Liver (tissue), 9 donors: Measurements from ENCODE around the gene SEMA4B. TPM values are rescaled to one million over a fixed set of nuclear protein-coding genes. Genes with fewer than 3 reads are reported as not detected.

Source experiments
- DNase-seq: peaks from one replicate; pipeline ENCODE4 v3.0.0-alpha.2; 2017; ENCODE audit warnings: low spot score
- H3K27ac ChIP-seq, 2 donors: one replicate each; pipeline ENCODE4 v1.7.0; 2013; ENCODE audit warnings: inconsistent platforms in 2 of 2, low read length in 2 of 2, control low read depth in 1 of 2, low read depth in 1 of 2, mild to moderate bottlenecking in 1 of 2
- H3K27me3 ChIP-seq, 4 donors: one replicate each; pipeline versions ENCODE4 v1.6.1 to v1.7.0; 2013; ENCODE audit warnings: low read length in 3 of 4, inconsistent platforms in 1 of 4, mild to moderate bottlenecking in 1 of 4, moderate library complexity in 1 of 4; ENCODE audit not compliant: control insufficient read depth in 4 of 4, insufficient read depth in 4 of 4
- H3K36me3 ChIP-seq, 4 donors: one replicate each; pipeline versions ENCODE4 v1.6.1 to v1.7.0; 2013; ENCODE audit warnings: low read length in 3 of 4, mild to moderate bottlenecking in 3 of 4, low read depth in 1 of 4, moderate library complexity in 1 of 4; ENCODE audit not compliant: control insufficient read depth in 4 of 4, insufficient read depth in 3 of 4
- H3K4me1 ChIP-seq, 4 donors: one replicate each; pipeline versions ENCODE4 v1.6.1 to v1.7.0; 2013; ENCODE audit warnings: low read length in 3 of 4, mild to moderate bottlenecking in 3 of 4, moderate library complexity in 1 of 4; ENCODE audit not compliant: control insufficient read depth in 4 of 4, insufficient read depth in 4 of 4
- H3K4me3 ChIP-seq, 3 donors: one replicate each; pipeline versions ENCODE4 v1.6.1 to v1.7.0; 2013; ENCODE audit warnings: low read length in 3 of 3, control low read depth in 1 of 3, low read depth in 1 of 3, mild to moderate bottlenecking in 1 of 3
- H3K9ac ChIP-seq, 2 donors: one replicate each; pipeline ENCODE4 v1.7.0; 2013; ENCODE audit warnings: low read length in 2 of 2, mild to moderate bottlenecking in 2 of 2, moderate library complexity in 2 of 2, control low read depth in 1 of 2, low read depth in 1 of 2
- H3K9me3 ChIP-seq, 4 donors: one replicate each; pipeline versions ENCODE4 v1.6.1 to v1.7.0; 2013; ENCODE audit warnings: low read length in 3 of 4; ENCODE audit not compliant: control insufficient read depth in 4 of 4
- ATF3 ChIP-seq: IDR thresholded peaks from 2 replicates; pipeline ENCODE4 v1.6.1; 2016; ENCODE audit warnings: antibody characterized with exemption
- CTCF ChIP-seq: fragments of 150-350 bp; IDR thresholded peaks from 2 replicates; pipeline ENCODE4 v1.5.1; 2017; ENCODE audit warnings: improper control_type of control experiment, low read depth, low read length; ENCODE audit not compliant: missing input control
- EGR1 ChIP-seq, 2 donors: IDR thresholded peaks; 2 replicates each; pipeline ENCODE4 v1.6.1; 2016 to 2018; ENCODE audit warnings: antibody characterized with exemption in 2 of 2, low read depth in 2 of 2
- FOXA1 ChIP-seq: IDR thresholded peaks from 2 replicates; pipeline ENCODE4 v1.6.1; 2016; ENCODE audit warnings: antibody characterized with exemption
- FOXA2 ChIP-seq: IDR thresholded peaks from 2 replicates; pipeline ENCODE4 v1.6.1; 2016; ENCODE audit warnings: antibody characterized with exemption
- GABPA ChIP-seq, 2 donors: IDR thresholded peaks in 1 of 2; conservative IDR thresholded peaks in 1 of 2; 2 replicates each; pipeline ENCODE4 v1.6.1; 2016; ENCODE audit warnings: antibody characterized with exemption in 2 of 2, mild to moderate bottlenecking in 1 of 2, moderate library complexity in 1 of 2
- HNF4A ChIP-seq, 2 donors: conservative IDR thresholded peaks; 2 replicates each; pipeline ENCODE4 v1.6.1; 2016; ENCODE audit warnings: antibody characterized with exemption in 2 of 2, mild to moderate bottlenecking in 2 of 2
- HNF4G ChIP-seq: IDR thresholded peaks from 2 replicates; pipeline ENCODE4 v1.6.1; 2016; ENCODE audit warnings: antibody characterized with exemption
- JUND ChIP-seq, 2 donors: IDR thresholded peaks; 2 replicates each; pipeline ENCODE4 v1.6.1; 2016; ENCODE audit warnings: antibody characterized with exemption in 2 of 2
- MAX ChIP-seq: IDR thresholded peaks from 2 replicates; pipeline ENCODE4 v1.6.1; 2016; ENCODE audit warnings: antibody characterized with exemption
- NR2F2 ChIP-seq: IDR thresholded peaks from 2 replicates; pipeline ENCODE4 v1.6.1; 2016; ENCODE audit warnings: antibody characterized with exemption
- RAD21 ChIP-seq, 2 donors: IDR thresholded peaks; 2 replicates each; pipeline ENCODE4 v1.6.1; 2016; ENCODE audit warnings: antibody characterized with exemption in 2 of 2, mild to moderate bottlenecking in 2 of 2
- REST ChIP-seq: IDR thresholded peaks from 2 replicates; pipeline ENCODE4 v1.6.1; 2016; ENCODE audit warnings: antibody characterized with exemption, mild to moderate bottlenecking
- RXRA ChIP-seq, 2 donors: IDR thresholded peaks; 2 replicates each; pipeline ENCODE4 v1.6.1; 2017 to 2018; ENCODE audit warnings: antibody characterized with exemption in 2 of 2, mild to moderate bottlenecking in 1 of 2
- SP1 ChIP-seq: IDR thresholded peaks from 2 replicates; pipeline ENCODE4 v1.6.1; 2018; ENCODE audit warnings: antibody characterized with exemption, mild to moderate bottlenecking
- TAF1 ChIP-seq: conservative IDR thresholded peaks from 2 replicates; pipeline ENCODE4 v1.6.1; 2016; ENCODE audit warnings: antibody characterized with exemption, mild to moderate bottlenecking
- YY1 ChIP-seq: IDR thresholded peaks from 2 replicates; pipeline ENCODE4 v1.6.1; 2016; ENCODE audit warnings: antibody characterized with exemption, mild to moderate bottlenecking
- ZBTB33 ChIP-seq: IDR thresholded peaks from 2 replicates; pipeline ENCODE4 v1.6.1; 2016; ENCODE audit warnings: antibody characterized with exemption
- WGBS: extraction: QIAGEN DNeasy Blood & Tissue Kit; methylation state at CpG from one replicate; pipeline ENCODE4 v1.1.7; 2013; 5-methylcytosine and 5-hydroxymethylcytosine counted together
- polyA plus RNA-seq, 2 donors: library from polyadenylated mRNA; stranded (reverse) in 1 of 2; unstranded in 1 of 2; fragments of 200-250 nt in 1 of 2; fragments of >200 nt in 1 of 2; fragmentation: Nextera tagmentation in 1 of 2; extraction: Ambion mirVana in 1 of 2; gene quantifications; one replicate each; pipeline versions ENCODE4 v1.2.1 to v1.2.3, GENCODE V29; 2013 to 2015
- total RNA-seq, 2 donors: library from RNA; depleted of rRNA; stranded (reverse); fragments of >200 nt; gene quantifications; one replicate each; pipeline ENCODE4 v1.2.3, GENCODE V29; 2014
- donor health status: healthy.
- donor health status: healthy.
- donor health status: healthy.
- donor health status: healthy.
- donor health status: healthy.

Gene SEMA4B
- total and polyA plus RNA-seq, 4 donors, result 14.3 to 52.2 (median 27.0) TPM

GRCh38 chr15:90214553-90215196 is 13.5 kb downstream of the SEMA4B start:
- Histone ChIP-seq H3K27ac (no peak overlapping the region), H3K4me3 (no peak overlapping the region), H3K36me3 (peaks cover 0 to 13% (median 8%) of the 10 kb centered on the region in 4 donors), H3K4me1 (peaks cover 3 to 43% (median 31%) of the 10 kb centered on the region in 4 donors), H3K9ac (no peak overlapping the region), H3K27me3 (no peaks in the 10 kb centered on the region), H3K9me3 (no peaks in the 10 kb centered on the region)
- no peak for TF ChIP-seq TAF1
- no peak for TF ChIP-seq REST
- no peak for TF ChIP-seq NR2F2
- TF ChIP-seq EGR1 (IDR thresholded peaks at IDR 0.05; ENCODE audit: low read depth in 2 of 2), result no peak
- TF ChIP-seq HNF4G, result no peak
- no peak for TF ChIP-seq JUND (IDR thresholded peaks at IDR 0.05)
- TF ChIP-seq CTCF, result peak; percentile 22
- no peak for TF ChIP-seq FOXA2
- no peak for TF ChIP-seq FOXA1
- TF ChIP-seq RXRA (IDR thresholded peaks at IDR 0.05), result no peak
- TF ChIP-seq GABPA (IDR thresholded peaks at IDR 0.05 in 1 of 2, conservative IDR thresholded peaks at IDR 0.05 in 1 of 2), result no peak
- TF ChIP-seq ZBTB33, result no peak
- TF ChIP-seq MAX, result no peak
- no peak for TF ChIP-seq HNF4A (conservative IDR thresholded peaks at IDR 0.05)
- no peak for TF ChIP-seq SP1
- peak in 1 of 2 donors; percentile 66 for TF ChIP-seq RAD21 (IDR thresholded peaks at IDR 0.05)
- TF ChIP-seq YY1, result no peak
- TF ChIP-seq ATF3, result no peak
- DNase-seq, result no peak
- 83% methylated on average over 8 of the region's 8 CpGs for WGBS
